Subcutaneous adipose tissue (tissue), 4 donors: ENCODE measurements around the gene RGS3. TPM values are rescaled to one million over a fixed set of nuclear protein-coding genes. Genes with fewer than 3 reads are reported as not detected.

Source experiments
- CTCF ChIP-seq: fragments of 450-650 bp; IDR thresholded peaks from one replicate; pipeline ENCODE4 v1.5.1; 2016; ENCODE audit warnings: low read depth, mild to moderate bottlenecking, control low read depth, antibody characterized with exemption, moderate library complexity
- total RNA-seq, 4 donors: library from RNA; depleted of rRNA; stranded (reverse); fragments of >200 nt; gene quantifications; one replicate each; pipeline ENCODE4 v1.1.0, GENCODE V29; 2016

RGS3 gene
- total RNA-seq, 4 donors from 2014 or later: 25.0 to 122 (median 70.9) TPM

GRCh38 chr9:113514061-113514460 lies 50.5 kb downstream of the RGS3 start:
- TF ChIP-seq CTCF: no peak

- no peak for TF ChIP-seq CTCF
Measured at GRCh38 chr9:113514748-113515147, 51.2 kb downstream of the RGS3 start.

DNA sequence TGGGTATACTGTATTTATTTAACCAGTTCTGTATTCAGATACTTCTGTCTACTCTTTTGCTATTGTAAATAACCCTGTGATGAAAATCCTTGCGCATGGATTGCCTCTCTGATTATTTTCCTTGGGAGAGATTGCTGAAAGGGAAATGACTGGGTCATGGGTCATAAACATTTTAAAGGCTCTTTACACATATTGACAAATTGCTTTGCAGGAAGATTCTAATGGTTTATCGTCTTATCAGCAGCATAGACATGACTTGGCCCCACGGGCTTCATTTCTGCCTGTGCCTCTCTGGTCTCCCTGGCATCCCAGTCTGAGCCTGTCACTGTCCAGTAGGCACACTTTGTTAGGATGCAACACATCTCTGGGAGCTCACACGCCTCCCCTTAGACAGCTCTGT lies 52.3 kb downstream of the RGS3 start:
- no peak for TF ChIP-seq CTCF

DNA sequence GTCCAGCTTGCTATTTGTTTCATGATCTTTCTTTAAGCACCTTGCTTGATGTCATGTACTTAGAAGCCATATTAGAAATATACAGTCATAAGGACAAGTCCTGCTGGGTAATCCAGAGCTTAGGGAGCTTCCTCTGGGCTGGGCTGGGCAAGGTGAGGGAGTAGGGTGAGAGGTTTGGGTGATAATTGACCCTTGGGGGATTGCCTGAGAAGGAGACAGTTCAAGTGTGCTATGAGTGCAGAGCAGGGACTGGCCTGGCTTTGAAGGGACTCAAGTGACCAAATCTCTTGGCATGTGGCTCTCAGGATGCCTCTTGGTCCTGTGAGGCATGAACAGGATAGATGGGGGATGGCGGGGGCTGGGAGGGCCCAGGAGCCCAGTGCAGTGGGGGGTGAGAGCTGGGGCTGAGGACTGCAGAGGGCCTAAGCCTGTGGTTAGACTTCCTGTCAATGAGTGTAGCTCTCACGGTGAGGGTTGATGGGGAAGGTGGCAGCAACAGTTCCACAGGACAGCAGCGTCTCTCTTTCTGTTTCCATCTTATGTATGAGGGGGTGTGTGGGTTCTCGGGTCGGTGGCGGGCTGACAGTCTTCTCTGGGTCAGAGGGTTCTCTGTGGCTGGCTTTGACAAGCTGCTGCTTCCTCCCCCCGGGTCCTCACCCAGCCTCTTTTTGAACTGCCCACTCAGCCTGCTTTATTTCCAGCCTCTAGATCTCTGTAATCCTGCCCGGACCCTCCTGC lies 53.5 kb downstream of the RGS3 start:
- TF ChIP-seq CTCF: no peak

DNA sequence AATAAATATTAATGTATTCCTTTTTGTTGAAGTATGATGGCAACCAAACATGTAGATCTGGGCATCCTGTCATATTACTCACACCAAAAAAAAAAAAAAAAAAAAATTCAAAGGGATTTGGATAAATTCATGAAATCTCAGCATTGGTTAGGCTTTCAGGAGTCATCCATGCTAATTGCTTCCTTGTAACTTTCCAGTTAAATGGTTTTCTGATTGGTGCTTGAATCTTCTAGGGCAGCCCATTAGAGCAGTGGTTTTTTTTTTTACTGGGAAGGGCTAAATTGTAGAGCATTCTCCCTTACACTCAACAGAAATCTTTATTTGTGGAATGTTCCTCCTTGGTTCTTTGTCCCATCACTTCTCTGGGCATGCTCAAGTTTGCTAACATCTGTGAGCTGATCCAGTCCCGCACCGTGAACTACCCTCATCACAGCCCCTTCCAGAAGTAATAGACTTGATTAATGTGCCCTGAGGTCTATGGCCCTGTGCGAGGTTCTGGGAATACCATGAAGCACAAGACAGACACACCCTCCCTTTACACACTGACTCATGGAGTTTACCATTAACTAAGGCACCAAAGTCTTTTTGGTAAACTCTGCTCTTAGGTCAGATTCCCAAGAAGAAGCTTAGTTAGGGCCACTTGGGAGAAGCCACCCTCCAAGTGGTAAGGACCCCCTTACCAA lies 56.0 kb downstream of the RGS3 start:
- TF ChIP-seq CTCF: no peak

DNA sequence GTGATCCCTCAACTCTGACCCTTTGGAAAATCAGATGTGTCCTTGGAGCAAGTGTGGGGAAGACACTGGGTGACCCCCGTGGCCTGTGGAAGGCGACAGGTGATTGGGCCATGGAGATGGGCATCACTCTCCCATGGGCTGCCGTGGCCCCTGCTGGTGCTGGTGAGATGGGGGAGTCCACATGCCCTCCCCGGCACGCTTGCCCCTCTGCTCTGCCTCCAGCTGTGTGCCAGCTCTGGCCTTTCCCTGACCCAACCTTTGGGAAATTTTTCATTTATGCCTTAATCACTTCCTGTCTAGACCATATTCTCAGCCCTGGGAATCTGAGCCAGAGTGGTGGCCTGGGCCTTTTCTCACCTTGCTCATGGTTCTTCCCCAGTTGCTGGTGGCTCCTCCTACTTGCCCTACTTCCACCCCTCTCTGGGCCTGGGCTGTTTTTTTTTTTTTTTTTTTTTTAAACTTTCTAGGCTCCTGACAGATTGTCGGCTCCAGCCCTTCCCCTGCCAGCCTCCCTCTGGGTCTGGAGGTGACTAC lies 56.6 kb downstream of the RGS3 start:
- no peak for TF ChIP-seq CTCF

DNA sequence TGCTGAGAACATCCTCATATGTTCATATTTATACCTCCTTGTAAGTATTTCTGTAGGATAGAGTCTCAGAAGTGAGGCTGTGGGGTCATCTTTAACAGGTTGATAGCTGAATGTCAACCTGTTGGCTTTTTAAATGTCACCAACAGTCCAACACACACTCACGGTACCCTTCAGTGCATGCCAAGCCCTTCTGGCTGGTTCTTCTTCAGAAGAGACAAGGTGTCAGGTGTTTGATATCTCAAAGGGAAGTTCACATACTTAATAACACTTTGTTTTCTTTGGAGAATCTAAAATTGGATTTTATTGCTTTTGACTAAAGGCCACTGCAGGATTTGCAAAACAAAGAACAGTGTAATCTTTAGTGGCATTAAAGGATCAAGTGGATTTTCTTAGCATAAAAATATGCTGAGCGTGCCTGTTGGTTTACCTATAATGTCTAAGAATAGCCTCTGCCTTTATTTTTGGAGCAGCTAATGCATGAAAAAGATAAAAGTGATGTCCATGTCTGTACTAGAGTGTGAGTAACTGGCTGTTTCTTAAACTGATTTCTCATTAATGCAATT lies 58.2 kb downstream of the RGS3 start:
- no peak for TF ChIP-seq CTCF
